Endometrium (tissue), 2 donors: Measurements from ENCODE around the gene LY86.

ENCODE experiments used
- FAIRE-seq: peaks from 2 replicates; lab custom pipeline; 2012; peaks lifted over from hg19 to GRCh38; lab: Jason Lieb, UNC
- donor health status: control.
- donor health status: control.

LY86 gene

DNA sequence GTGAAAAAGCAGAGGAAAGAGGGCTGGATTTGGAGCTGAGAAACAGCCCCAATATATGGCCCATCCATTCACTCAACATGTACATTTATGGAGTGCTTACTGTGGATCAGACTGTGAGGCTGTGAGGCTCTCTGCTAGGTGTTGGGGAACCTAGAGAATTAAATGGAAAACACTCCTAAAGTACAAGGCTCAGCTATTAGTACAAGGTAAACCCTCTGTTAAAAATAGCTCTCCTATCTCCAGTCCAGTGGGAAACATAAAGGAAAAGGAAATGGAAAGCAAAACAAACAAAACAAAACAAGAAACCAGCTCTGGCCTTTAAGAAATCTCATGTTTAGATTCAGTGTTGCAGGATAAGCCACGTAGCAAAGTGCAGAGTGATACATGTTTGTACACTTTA is 35.0 kb downstream of the LY86 start:
- FAIRE-seq: no peak

DNA sequence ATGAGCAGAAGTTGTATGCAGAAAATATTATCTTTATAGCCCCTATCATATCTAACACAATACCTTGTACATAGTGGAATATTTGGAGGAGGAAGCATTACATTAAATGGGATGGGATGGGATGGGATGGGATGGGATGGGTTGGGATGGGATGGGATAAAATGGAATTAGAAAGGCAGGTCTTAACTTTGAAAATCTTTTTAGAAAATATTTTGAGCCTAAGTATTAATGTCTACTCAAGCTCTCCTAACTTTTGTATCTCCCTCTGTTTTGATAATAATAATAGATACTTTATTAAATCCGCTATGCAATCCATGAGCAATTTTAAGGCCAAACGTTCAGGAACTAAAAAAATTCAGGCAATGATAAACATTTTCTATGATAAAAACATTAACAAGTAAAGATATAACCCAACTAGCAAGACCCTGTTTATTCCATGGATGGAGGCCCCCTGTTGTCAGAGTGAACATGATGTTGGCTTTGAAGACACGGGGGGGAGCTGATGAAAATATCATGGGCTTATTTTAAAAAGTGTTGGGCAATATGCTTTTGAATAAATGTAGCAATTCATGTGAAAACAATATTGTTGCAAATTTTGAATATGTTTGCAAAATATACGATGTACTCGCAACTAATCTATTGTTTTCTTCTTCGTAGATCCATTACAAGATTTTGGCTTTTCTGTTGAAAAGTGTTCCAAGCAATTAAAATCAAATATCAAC is 35.9 kb downstream of the LY86 start:
- no peak for FAIRE-seq

DNA sequence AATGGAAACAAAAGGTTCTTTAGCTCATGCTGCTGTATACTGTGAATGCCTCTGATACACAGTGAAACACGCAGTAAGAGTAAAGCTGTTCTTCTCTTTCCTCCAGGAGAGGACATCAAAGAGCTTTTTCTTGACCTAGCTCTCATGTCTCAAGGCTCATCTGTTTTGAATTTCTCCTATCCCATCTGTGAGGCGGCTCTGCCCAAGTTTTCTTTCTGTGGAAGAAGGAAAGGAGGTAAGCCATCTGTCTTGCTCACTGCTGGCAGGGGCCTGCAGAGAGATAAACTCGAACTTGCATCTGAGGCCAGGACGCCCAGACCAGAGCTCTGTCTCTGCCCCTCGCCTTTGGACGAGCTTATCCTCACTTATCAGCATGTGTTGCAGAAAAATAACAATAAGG is 37.7 kb downstream of the LY86 start:
- FAIRE-seq: no peak

DNA sequence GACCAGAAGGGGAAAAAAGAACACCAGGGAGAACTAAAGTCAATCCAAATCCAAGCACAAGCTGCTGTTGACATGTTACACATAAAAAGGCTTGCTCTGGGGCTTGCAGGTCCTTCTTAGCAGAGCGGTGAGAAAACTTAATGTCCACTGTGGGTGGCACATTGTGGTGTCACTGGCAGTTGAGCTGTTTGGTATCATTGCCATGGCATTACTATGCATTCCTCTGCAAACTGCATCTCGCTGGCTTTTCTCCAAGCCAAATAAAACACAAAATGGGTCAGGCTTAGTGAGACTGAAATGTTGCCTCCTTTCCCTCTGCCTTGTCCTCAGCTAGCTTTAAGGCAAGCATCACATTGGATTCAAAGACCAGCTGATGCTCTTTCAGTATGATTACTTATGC is 40.9 kb downstream of the LY86 start:
- FAIRE-seq: no peak

DNA sequence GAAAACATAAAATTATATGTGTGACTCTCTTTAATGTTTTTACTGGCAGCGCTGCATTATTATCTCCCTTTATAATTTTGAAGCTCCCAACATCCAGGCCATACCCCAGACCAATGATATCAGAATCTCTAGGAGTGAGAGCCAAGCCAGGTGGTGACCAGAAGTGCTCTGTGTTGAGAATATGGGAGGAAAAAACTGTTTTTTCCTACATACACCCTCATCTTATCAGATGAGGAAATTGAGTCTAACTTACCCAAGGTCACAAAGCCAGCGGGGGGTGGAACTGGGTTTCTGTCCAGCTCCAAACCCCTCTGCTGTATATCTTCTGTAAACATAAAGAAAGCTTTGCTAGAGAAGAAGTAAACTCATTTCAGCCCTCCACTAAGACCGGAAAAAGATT is 42.5 kb downstream of the LY86 start:
- FAIRE-seq: no peak

DNA sequence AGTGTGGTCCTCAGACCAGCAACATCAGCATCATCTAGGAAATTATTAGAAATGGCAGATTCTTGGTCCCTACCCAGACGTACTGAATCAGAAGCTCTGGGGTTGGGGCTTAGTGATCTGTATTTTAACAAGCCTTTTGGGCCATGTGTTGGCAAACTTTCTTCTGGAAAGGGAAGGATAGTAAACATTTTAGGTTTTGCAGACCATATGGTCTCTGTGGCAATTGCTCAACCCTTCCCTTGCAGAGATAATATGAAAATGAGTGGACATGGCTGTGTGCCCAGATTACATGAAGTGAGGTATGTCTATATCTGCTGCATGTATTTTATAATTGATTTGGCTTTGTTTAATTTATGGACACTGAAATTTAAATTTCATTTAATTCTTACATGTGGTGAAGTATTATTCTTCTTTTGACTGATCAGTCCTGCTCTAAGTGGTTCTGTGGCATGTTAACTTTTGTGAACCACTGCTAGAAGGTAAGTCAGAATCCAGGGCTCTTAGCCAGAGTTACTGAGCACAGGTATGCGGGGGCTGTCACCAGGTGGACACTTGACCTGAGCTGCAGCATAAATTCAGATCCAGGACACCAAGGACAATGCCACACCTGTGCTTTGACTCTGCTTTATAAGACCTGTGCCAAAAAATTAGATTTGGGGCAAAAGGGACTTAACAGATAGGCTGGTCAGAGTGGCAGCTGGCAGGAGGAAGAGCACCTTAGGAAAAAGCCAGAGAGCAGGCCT is 43.2 kb downstream of the LY86 start:
- no peak for FAIRE-seq

DNA sequence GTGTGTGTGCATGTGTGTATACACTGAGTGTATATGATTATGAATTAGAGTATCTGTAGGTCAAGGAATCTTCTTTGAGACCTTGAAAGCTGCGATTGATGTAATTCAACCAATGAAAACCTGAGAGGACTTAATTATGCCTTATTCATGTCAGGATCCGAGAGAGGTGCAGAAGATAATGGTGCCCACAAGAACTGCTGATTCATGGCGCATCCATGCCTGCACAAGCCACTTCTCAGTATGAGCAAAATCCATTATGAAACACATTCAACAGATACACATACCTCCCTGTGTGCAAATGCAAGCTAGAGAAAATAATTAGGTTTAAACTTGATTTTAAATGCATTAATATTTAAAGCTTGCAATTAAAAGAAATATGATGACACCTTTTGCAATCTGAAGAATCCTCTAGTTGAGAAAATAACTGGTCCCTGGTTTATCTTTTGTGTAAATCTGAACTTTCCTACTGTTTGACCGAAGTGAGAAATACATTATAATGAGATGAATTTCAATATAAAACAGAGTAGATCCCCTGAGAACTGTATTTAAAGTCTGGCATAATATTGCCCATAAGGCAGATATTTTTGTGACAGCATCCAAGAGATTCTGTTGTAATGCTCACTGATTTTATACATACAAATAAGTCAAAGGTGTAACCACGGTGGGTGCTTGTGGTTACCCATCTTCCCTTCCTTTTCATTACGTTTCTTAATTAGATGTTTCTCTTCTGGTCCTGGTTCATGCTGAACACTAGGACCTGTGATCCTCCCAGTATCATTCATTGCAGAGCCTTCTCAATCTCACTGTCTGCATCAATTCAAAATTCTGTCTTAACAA is 45.6 kb downstream of the LY86 start:
- FAIRE-seq: no peak

DNA sequence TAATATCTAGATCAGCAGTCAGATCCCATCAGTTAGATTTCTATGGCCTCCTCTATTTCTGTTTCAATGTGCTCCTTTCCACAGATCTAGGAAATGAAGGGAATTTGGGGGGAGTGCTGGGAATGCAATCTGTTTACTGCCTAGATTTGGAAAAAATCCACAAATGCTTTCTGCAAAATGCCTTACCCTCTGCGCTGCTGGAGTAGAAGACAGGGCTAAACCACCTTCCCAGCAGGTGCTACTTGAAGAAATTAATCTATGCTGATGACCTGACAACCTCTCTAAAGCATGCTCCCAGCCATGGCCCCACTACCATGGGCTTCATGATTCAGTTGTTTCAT is 46.2 kb downstream of the LY86 start:
- FAIRE-seq: no peak

DNA sequence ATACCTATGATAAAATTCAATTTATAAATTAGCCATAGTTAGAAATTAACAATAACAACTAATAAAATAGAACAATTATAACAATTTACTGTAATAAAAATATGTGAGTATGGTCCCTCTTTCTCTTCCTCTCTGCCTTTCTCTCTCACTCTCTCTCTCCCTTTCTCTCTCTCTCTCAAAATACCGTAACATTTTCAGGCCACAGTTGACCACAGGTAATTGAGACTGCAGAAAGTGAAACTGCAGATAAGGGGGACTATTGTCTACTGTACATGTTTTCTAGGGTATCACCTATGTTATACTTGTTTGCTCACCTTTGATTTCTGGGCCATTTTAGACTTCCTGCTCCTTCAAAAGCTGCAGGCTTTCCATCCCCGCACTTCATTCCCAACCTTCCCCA is 46.8 kb downstream of the LY86 start:
- FAIRE-seq: no peak

DNA sequence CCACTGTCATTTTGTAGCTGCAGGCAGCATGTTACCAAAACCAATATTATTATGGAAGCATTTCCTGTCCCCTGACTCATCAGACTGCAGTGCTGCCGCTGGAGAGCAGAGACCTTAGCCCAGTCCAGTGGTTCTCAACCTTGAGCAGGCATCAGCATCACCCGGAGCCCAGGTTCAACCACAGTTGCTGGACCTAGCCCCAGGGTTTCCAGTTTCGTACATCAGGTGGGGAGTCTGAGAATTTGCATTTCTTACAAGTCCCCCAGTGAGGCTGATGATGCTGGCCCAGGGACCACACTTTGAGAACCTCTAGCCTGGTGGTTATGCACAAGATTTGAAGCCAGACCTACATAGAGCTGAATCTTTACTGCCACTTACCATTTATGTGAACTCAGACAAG is 47.3 kb downstream of the LY86 start:
- FAIRE-seq: no peak

DNA sequence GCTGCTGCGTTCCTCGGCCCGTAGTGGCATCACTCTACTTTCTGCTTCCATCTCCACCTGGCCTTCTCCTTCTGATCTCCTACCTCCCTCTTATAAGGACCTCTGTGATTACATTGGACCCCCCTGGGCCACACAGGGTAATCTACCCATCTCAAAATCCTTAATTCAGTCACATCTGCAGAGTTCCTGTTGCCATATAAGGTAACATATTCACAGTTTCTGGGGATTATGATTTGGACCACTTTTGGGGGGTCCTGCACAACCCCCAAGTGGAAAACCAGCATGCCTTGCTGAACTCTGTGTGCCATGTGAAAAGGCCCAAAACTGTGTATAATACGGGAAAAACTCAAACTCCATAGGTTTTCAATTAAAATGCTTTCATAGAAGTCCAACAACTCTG is 51.1 kb downstream of the LY86 start:
- no peak for FAIRE-seq

DNA sequence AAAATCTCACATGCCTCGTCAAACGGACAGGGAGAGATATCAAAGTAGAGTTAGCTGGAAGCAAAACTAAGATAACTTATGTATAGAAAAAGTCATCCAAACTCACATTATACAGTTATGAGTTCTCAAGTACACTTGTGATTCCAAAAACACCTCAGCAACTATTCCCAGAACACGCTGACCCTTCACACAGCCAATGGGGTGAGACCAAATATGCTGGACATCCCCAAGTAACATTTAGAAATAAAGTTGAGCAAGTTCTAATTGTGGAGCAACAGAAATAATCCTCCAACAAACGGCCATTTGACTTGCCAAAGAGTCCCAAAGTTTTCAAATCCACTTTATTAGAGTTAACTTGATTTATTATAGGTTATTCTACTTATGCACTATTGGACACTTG is 52.4 kb downstream of the LY86 start:
- no peak for FAIRE-seq

DNA sequence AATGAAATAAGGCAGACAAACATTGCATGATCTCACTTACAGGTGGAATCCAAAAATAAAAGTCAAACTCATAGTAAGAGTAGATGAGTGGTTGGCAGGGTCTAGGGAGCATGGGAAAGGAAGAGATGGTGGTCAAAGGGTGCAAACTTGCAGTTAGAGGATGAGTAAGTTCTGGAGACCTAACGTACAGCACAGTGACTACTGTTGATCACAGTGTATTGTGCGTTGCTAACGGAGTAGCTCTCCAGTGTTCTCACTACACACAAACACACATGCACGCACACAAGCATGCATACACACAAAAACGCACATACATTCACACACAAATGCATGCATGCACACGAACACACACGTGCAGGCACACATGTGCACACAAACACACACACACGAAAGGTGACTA is 54.9 kb downstream of the LY86 start:
- FAIRE-seq: no peak

DNA sequence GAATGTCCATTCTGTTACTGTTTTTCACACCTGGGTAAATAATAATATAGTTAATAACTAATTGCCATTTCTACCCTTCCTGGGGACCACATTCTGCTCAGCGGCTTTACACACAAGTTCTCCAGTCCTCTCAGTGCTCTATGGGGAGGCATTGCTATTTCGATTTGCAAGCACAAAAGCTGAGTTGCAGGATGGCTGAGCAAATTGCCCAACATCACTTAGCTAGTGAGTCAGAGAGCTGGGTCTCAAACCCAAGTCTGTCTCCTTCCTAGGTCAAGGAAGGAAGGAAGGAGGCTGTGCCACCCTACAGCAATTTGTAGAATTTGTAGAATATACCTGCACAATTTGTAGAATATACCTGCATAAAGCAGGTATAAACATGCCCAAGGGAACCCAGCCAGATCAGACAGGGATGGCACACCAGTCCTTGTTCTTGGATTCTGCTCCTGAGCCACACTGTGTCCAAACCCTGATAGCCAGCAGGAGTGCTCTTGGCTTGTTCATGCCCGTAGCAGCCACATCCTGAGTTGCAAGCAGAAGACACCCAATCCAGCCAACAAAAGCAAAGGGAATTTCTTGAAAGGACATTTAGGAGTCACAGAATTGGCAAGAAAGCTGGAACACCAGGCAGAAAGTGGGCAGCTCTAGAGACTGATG is 56.9 kb downstream of the LY86 start:
- no peak for FAIRE-seq

DNA sequence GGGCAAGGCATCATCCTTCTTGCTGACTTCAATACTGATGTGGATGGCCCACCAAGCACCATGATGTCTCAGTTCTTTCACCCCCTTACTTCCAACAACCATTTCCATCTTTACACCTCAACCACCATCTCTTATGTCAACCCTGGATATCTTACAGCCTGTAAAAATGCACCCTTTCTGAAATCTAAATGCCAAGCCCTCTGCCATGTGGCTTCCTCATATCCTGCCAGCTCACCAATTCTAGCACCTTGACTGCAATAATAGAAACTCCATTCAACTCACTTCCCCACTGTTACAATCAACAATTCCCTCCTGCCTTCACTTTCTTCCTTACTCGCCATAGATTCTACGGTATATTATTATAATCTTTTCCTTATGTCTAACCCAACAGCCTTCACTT is 57.9 kb downstream of the LY86 start:
- no peak for FAIRE-seq

DNA sequence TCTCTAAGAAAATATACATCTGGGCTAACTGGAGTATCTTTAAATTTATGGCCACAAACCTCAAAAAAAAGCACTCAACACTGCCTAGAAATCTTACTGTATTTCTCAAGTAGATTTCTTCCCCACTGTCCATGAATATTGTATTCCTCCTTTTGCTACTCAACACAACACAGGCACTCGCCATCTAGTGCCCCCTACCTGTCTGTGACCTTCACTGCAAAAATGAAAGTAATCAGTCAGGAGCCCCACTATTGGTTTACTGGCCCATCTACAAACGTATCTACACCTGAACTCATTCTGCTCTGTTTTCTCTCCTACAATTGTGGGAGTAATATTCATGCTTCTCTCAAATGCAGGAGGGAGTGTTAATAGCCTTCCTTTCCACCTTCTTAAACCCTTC is 58.3 kb downstream of the LY86 start:
- no peak for FAIRE-seq

DNA sequence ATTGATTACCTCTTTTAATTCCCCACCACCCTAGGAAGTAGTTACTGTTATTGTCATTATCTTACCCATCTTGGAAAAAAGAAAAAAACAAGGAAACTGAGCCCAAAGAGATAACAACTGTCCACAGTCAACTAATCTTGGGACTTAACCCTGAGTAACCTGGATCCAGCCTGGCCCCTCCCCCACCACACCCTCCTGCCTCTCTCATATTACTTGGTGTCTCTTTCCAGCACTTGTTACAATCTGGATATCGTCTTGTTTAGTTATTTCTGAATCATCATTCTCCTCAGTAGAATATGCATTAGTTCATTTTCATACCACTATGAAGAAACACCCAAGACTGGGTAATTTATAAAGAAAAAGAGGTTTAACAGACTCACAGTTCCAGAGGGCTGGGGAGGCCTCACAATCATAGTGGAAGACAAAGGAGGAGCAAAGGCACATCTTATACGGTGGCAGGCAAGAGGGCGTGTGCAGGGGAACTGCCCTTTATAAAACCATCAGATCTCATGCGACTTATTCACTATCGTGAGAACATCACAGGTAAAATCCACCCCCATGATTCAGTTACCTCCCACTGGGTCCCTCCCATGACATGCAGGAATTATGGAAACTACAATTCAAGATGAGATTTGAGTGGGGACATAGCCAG is 60.3 kb downstream of the LY86 start:
- no peak for FAIRE-seq

DNA sequence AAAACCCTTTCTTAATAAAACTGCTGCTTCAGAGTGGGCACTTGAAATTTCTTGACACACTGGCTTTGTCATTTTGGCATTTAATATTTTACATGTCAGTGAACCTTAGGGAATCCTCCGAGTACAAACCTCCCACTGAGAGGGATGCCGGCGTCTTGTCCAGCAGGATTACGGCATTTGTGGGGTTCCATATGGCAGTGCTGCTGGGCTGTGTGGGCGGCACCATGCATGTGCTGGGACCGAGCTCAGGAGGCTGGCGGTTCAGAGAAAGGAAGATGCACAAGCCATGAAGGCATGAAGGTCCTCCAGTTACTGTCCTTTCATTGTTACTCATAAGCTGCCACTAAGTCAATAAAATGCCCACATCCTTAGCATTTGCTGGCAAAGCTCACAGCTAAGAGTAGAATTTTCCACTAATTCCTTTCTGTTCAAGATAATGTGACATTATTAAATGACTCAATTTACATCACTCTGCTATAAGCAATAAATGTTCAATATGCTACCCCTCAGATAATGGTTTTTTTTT is 61.4 kb downstream of the LY86 start:
- no peak for FAIRE-seq

DNA sequence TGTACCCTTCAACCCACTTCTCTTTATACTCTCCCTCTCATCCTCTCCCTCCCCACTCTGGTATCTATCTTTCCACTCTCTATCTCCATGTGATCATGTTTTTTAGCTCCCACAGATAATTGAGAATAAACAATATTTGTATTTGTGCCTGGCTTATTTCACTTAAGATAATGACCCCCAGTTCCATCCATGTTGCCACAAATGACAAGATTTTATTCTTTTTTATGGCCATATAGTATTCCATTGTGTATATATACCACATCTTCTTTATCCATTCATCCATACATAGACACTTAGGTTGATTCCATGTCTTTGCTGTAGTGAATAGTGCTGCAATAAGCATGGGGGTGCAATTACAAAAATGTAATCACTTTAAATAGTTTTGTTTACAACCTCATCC is 62.3 kb downstream of the LY86 start:
- no peak for FAIRE-seq

DNA sequence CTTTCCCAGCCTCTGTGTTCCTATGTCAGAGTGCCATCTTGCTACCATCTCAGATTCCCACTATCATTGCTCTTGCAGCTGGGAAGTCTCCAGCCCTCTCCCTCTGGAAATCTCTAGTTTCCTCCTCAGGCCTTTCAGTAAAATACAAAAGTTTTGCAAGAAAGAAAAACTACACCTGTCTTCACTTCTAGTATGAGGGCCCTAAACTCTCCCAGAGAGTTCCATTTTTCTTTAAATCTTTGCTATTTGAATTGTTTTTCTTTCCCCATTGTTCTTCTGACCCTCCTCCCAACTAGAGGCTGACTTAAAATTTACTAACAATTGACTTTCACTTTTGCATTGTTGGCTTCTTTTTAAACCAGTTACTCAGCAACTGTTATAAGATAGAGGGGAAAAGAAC is 62.8 kb downstream of the LY86 start:
- no peak for FAIRE-seq

DNA sequence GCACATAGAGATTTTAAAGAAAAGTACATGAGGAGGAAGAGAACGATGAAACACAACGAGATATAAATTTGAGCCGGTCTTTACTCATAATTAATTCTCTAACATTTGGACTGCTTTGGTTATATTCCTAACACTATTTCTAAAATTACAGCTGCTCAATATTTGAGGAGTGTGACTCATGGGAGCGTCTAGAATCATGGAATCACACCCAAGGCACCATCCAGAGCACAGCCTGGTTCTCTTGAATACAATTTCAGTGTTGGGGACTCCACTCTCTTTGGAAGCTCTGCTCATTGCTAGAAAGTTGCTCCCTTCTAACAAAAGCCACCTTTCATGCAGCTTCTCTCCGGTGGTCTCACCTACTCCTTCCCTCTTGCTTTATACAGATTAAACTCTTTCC is 64.4 kb downstream of the LY86 start:
- FAIRE-seq: no peak
